ENCODE data around the gene SOAT2.

SOAT2 gene

DNA sequence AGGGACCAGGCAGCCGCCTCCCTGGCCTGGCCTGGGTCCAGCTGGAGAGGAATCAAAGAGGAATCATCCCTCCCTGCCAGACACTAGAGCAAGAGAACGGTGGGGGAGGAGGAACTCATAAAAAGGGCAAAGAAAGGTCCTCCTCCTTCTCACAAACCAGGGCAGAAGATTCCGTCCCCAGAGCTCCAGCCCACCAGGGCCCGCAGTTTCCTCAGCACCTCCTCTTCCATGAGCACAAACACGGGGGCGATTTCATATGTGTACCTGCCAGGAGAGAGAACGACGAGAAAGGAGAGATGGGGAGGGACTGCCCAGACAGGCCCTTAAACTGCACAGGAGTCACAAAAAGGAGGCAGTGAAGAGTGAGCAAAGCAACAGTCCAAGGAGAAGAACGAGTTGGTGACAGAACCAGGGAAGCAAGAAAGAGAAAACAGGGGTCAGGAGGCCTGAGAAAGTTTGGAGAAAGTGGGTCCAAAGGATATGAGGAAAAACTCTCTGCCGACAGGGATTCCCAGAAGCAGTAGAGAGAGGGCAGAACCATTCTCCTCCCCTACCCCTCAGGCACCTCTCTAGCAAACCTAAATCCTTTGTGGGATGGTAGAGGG, 68.5 kb downstream of the SOAT2 start:
- H3K9me3 ChIP-seq (ENCODE audit: control insufficient read depth, insufficient read depth, low read length) = no peaks in the 10 kb centered on the region
- H3K36me3 ChIP-seq (ENCODE audit: control insufficient read depth, insufficient read depth, low read length) = no peaks in the 10 kb centered on the region
- H3K27ac ChIP-seq (ENCODE audit: low read length) = no peak overlapping the region
- whole genome bisulfite sequencing (ENCODE audit: insufficient coverage, insufficient read length) = no CpG with 5 or more reads among the region's 10 CpGs
- no peaks in the 10 kb centered on the region for H3K4me1 ChIP-seq (ENCODE audit: control insufficient read depth, insufficient read depth, low read length)
- H3K27me3 ChIP-seq (ENCODE audit: control insufficient read depth, insufficient read depth, low read length) = peaks cover 34% of the 10 kb centered on the region
- H3K4me3 ChIP-seq (ENCODE audit: low read length) = no peak overlapping the region
- DNase-seq (ENCODE audit: low read depth, low spot score) = no peak

DNA sequence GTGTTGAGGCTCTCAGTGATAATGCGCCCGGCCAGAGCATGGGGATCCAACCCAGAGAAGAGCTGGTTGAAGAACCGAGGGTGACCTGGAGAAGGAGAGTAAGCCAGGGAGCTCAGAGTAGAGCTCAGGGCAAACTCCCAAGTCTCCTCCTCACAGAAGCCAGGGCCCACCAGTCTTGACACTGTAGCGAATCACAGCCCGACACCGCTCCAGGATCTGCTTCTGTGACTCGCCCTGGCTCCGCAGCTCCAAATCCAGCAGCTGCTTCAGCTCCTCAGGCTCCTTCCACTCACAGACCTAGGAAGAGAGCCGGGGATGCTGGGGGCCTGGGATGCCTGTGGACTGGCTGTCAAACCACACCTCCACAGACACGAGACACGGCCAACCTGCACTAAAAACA, 69.1 kb downstream of the SOAT2 start:
- no peak overlapping the region for H3K4me3 ChIP-seq (ENCODE audit: low read length)
- H3K36me3 ChIP-seq (ENCODE audit: control insufficient read depth, insufficient read depth, low read length) = no peaks in the 10 kb centered on the region
- no peak overlapping the region for H3K27ac ChIP-seq (ENCODE audit: low read length)
- WGBS (ENCODE audit: insufficient coverage, insufficient read length) = no CpG with 5 or more reads among the region's 11 CpGs
- H3K9me3 ChIP-seq (ENCODE audit: control insufficient read depth, insufficient read depth, low read length) = no peaks in the 10 kb centered on the region
- DNase-seq (ENCODE audit: low read depth, low spot score) = no peak
- H3K27me3 ChIP-seq (ENCODE audit: control insufficient read depth, insufficient read depth, low read length) = peaks cover 34% of the 10 kb centered on the region
- no peaks in the 10 kb centered on the region for H3K4me1 ChIP-seq (ENCODE audit: control insufficient read depth, insufficient read depth, low read length)

DNA sequence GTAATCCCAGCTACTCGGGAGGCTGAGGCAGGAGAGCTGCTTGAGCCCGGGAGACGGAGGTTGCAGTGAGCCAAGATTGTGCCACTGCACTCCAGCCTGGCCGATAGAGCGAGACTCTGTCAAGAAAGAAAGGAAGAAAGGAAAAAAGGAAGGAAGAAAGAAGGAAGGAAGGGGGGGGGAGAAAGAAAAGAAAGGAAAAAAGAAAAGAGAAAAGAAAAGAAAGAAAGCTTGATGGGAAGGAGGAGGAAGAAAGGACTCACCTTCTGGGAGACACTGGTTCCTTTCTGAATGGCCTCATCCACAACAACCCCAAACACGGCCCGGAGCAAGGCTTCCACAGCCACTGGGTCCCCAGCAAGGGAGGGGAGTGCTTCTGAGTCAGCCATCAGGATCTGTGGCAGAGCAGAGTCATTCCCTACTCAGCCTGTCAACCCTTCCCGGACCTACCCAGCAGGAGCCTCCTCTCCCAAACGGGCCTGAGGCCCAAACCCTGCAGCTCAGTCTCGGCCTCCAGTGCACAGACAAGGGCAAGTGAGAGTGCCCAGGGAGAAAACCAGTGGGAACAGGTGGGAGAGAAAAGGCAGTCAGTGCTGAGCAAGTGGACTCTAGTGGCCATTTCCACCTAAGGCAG, 69.9 kb downstream of the SOAT2 start:
- Histone ChIP-seq H3K9me3 (ENCODE audit: control insufficient read depth, insufficient read depth, low read length) (no peaks in the 10 kb centered on the region), H3K4me1 (ENCODE audit: control insufficient read depth, insufficient read depth, low read length) (no peaks in the 10 kb centered on the region), H3K4me3 (ENCODE audit: low read length) (no peak overlapping the region), H3K27ac (ENCODE audit: low read length) (no peak overlapping the region), H3K27me3 (ENCODE audit: control insufficient read depth, insufficient read depth, low read length) (peaks cover 34% of the 10 kb centered on the region), H3K36me3 (ENCODE audit: control insufficient read depth, insufficient read depth, low read length) (no peaks in the 10 kb centered on the region)
- no CpG with 5 or more reads among the region's 10 CpGs for WGBS (ENCODE audit: insufficient coverage, insufficient read length)
- DNase-seq (ENCODE audit: low read depth, low spot score) = no peak
